ENCODE measurements around the gene DPP9. TPM values are rescaled to one million over a fixed set of nuclear protein-coding genes. Genes with fewer than 3 reads are reported as not detected.

DPP9 gene
- total RNA-seq, 1 experiment from 2014 or later: 46.4 TPM

DNA sequence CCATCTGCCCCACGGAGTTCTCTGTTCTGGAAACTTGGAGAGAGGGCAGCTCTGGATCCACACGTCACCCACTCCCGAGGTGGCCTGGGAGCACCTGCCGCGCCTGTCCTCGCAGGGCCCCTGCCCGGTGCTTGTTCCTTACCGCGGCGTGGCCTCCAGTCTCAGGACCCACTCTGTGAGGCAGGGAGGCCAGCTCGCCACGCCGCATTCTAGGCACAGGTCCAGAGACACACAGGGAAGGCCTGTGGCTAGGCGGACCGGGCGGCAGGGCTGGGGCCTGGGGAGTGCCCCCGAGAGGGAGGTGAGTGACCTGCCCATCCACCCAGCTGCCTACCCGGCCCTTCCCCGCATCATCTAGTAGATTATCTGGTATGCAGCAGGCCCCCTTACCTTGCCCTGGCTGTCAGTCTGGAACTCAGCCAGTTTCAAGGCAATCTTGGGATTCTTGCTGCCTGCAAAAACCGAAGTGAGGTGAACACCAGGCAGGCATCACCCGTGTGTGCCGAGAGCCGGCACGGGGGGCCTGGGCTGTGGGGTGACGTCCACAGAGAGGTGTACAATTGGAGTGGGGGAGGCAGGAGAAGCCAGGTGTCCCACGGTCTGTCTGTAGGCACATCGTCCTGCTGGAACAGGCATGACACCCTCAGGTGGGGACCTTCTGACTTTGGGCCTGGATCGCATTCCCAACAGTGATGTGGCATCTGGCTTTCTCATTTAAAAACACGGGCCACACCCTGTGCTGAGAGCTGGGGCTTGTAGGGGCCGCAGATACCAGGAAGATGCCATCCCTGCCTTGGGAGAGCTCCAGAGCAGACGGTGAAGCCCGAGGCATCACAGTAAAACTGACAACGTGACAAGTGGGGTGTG is 23.6 kb downstream of the DPP9 start:
- Histone ChIP-seq H3K9me3 (ENCODE audit: control insufficient read depth, low read depth, low read length) (no peaks in the 10 kb centered on the region), H2AK5ac (ENCODE audit: insufficient read length, low read length) (no peak overlapping the region), H3K56ac (ENCODE audit: insufficient read length, low read depth, low read length) (no peak overlapping the region), H3K4me2 (ENCODE audit: insufficient read depth, insufficient read length, low read length) (no peak overlapping the region), H2AFZ (ENCODE audit: low read length) (no peak overlapping the region), H3K23ac (ENCODE audit: insufficient read length, low read depth, low read length) (no peak overlapping the region), H2BK20ac (ENCODE audit: low read depth, low read length, poor library complexity, severe bottlenecking) (no peak overlapping the region), H2BK15ac (ENCODE audit: low read depth, low read length) (no peak overlapping the region), H2BK5ac (ENCODE audit: insufficient read length, low read length) (no peak overlapping the region), H2BK12ac (ENCODE audit: insufficient read length, low read depth, low read length) (no peak overlapping the region), H3K27ac (ENCODE audit: insufficient read length, low read depth, low read length) (no peak overlapping the region), H3K79me2 (ENCODE audit: insufficient read depth, low read length) (no peaks in the 10 kb centered on the region), H3K23me2 (ENCODE audit: insufficient read length, low read depth, low read length, poor library complexity, severe bottlenecking) (no peaks in the 10 kb centered on the region), H3K18ac (ENCODE audit: insufficient read length, low read depth, low read length) (no peak overlapping the region), H4K5ac (ENCODE audit: insufficient read length, low read depth, low read length) (no peak overlapping the region), H4K8ac (replicated peaks; ENCODE audit: insufficient read length, low read depth, low read length) (no peak overlapping the region), H2BK120ac (ENCODE audit: low read depth, low read length, poor library complexity, severe bottlenecking) (no peak overlapping the region), H4K20me1 (ENCODE audit: control insufficient read depth, insufficient read depth, insufficient read length) (no peaks in the 10 kb centered on the region), H3K14ac (ENCODE audit: insufficient read depth, low read length) (no peak overlapping the region), H3K79me1 (ENCODE audit: insufficient read depth, low read depth, low read length, poor library complexity, severe bottlenecking) (no peaks in the 10 kb centered on the region), H3T11ph (ENCODE audit: low read length) (no peak overlapping the region), H3K9ac (ENCODE audit: extremely low read depth, insufficient read length, low read length) (no peak overlapping the region), H3K4ac (ENCODE audit: low read depth, low read length) (no peak overlapping the region), H4K91ac (ENCODE audit: insufficient read length, low read depth, low read length) (no peak overlapping the region), H3K27me3 (ENCODE audit: insufficient read depth, low read length) (no peaks in the 10 kb centered on the region), H3K4me1 (ENCODE audit: insufficient read depth, low read length) (no peaks in the 10 kb centered on the region)
- no peaks in the 10 kb centered on the region for H3K4me1 Mint-ChIP-seq
- peaks cover 23 to 73% (median 61%) of the 10 kb centered on the region in 3 experiments; a peak in 6 of 7 replicates for H3K36me3 Mint-ChIP-seq (ENCODE audit: insufficient read depth in 1 of 3, low read depth in 3 of 3)
- H3K27ac Mint-ChIP-seq: no peak overlapping the region
- DNase-seq: no peak
- no peak overlapping the region for H3K4me3 Mint-ChIP-seq
- no peak for TF ChIP-seq CTCF (conservative IDR thresholded peaks at IDR 0.05)
- H3K27me3 Mint-ChIP-seq (ENCODE audit: low read depth): no peaks in the 10 kb centered on the region
- no CpG with 5 or more reads among the region's 33 CpGs for WGBS (ENCODE audit: extremely low coverage, insufficient read length, low lambda C conversion rate)
- H3K9me3 Mint-ChIP-seq: no peaks in the 10 kb centered on the region
